HepG2 (cell line): ENCODE data around the gene TRIAP1. TPM values are rescaled to one million over a fixed set of nuclear protein-coding genes. Genes with fewer than 3 reads are reported as not detected.

Experiments
- ATF6 ChIP-seq: sonication (generic); formaldehyde crosslinking; conservative IDR thresholded peaks from 2 replicates; pipeline ENCODE4 v1.4.0; 2020; ENCODE audit warnings: missing genetic modification reagents
- BCL3 ChIP-seq: sonication (generic); formaldehyde crosslinking; IDR thresholded peaks from 2 replicates; pipeline ENCODE4 v1.5.1; 2020; ENCODE audit warnings: mild to moderate bottlenecking, missing genetic modification reagents, moderate library complexity
- HNRNPLL ChIP-seq: fragments of 200-400 bp; formaldehyde crosslinking; IDR thresholded peaks from 2 replicates; pipeline ENCODE4 v1.6.1; 2017; ENCODE audit warnings: mild to moderate bottlenecking, low read depth, low read length; ENCODE audit not compliant: poor library complexity, severe bottlenecking
- ISX ChIP-seq: sonication (generic); formaldehyde crosslinking; conservative IDR thresholded peaks from 2 replicates; pipeline ENCODE4 v1.5.0; 2020; ENCODE audit warnings: missing genetic modification reagents
- MED8 ChIP-seq: sonication (generic); formaldehyde crosslinking; IDR thresholded peaks from 2 replicates; pipeline ENCODE4 v1.8.1; 2023; ENCODE audit warnings: mild to moderate bottlenecking, missing genetic modification reagents; ENCODE audit not compliant: insufficient replicate concordance
- NR2F1 ChIP-seq, 2 experiments: fragments of 450-650 bp in 1 of 2; formaldehyde crosslinking in 1 of 2; IDR thresholded peaks; 2 replicates each; pipeline versions ENCODE4 v1.5.0 to v1.6.1; 2016 to 2020; ENCODE audit warnings: mild to moderate bottlenecking in 1 of 2, missing compliant biosample characterization in 1 of 2, missing genetic modification reagents in 1 of 2, moderate library complexity in 1 of 2
- NRL ChIP-seq: sonication (generic); formaldehyde crosslinking; IDR thresholded peaks from 2 replicates; pipeline ENCODE4 v1.5.0; 2020; ENCODE audit warnings: missing genetic modification reagents, mild to moderate bottlenecking, moderate library complexity, borderline replicate concordance
- RCOR2 ChIP-seq: IDR thresholded peaks from 2 replicates; pipeline ENCODE4 v1.6.1; 2016; ENCODE audit warnings: missing biosample characterization, missing genetic modification reagents
- REL ChIP-seq: sonication (generic); formaldehyde crosslinking; conservative IDR thresholded peaks from 2 replicates; pipeline ENCODE4 v1.8.0; 2022; ENCODE audit warnings: mild to moderate bottlenecking, missing genetic modification reagents, moderate library complexity
- ZBTB21 ChIP-seq: sonication (generic); formaldehyde crosslinking; IDR thresholded peaks from 2 replicates; pipeline ENCODE4 v1.4.0; 2020; ENCODE audit warnings: missing genetic modification reagents
- ZBTB34 ChIP-seq: sonication (generic); formaldehyde crosslinking; IDR thresholded peaks from 2 replicates; pipeline ENCODE4 v1.8.0; 2022; ENCODE audit warnings: mild to moderate bottlenecking, missing genetic modification reagents
- ZNF407 ChIP-seq: sonication (generic); formaldehyde crosslinking; IDR thresholded peaks from one replicate; pipeline ENCODE4 v1.5.1; 2020; ENCODE audit warnings: mild to moderate bottlenecking, missing genetic modification reagents; ENCODE audit errors: not compliant biosample characterization
- ZNF446 ChIP-seq: sonication (generic); formaldehyde crosslinking; IDR thresholded peaks from 2 replicates; pipeline ENCODE4 v1.5.0; 2020; ENCODE audit warnings: mild to moderate bottlenecking, missing genetic modification reagents
- ZNF567 ChIP-seq: sonication (generic); formaldehyde crosslinking; IDR thresholded peaks from 2 replicates; pipeline ENCODE4 v1.8.1; 2023; ENCODE audit warnings: mild to moderate bottlenecking, missing genetic modification reagents, borderline replicate concordance
- polyA plus RNA-seq, 8 experiments: library from polyadenylated mRNA; depleted of rRNA in 3 of 8; stranded (reverse) in 7 of 8; unstranded in 1 of 8; fragments of >200 nt; fragmentation: Illumina TruSeq in 4 of 8; extraction: Trizol in 4 of 8; gene quantifications; 2 replicates each; pipeline versions ENCODE4 v1.2.1 to v1.2.3, GENCODE V29; 2011 to 2016; ENCODE audit warnings: low read depth in 4 of 8, missing spikeins in 1 of 8, mixed read lengths in 1 of 8; ENCODE audit not compliant: insufficient read depth in 1 of 8
- total RNA-seq, 5 experiments: library from RNA; depleted of rRNA; stranded (reverse); fragments of >200 nt; fragmentation: Illumina TruSeq; extraction: Trizol; gene quantifications; 2 replicates each; pipeline ENCODE4 v1.2.3, GENCODE V29; 2016; ENCODE audit warnings: low read depth in 1 of 5

Gene TRIAP1
- total and polyA plus RNA-seq, 2 of the 13 experiments (the other 11 are each of a cell fraction or from before 2014, with no cell fraction given) = 55.0 to 117 TPM

- TF ChIP-seq BCL3 (peak; percentile 68; the same call in 1 of the 2 replicates), ATF6 (CRISPR knock-in tag) (peak; percentile 76; the same call in 1 of the 2 replicates), HNRNPLL (peak; percentile 77), NR2F1 (CRISPR knock-in tag; IDR thresholded peaks at IDR 0.05) (no peak; a peak in 1 of 4 replicates), ZNF567 (CRISPR knock-in tag) (peak; percentile 89; the same call in 1 of the 2 replicates), ZBTB21 (CRISPR knock-in tag) (peak; percentile 79), REL (CRISPR knock-in tag) (0 out of 2 replicates have a peak, but pooled peaks have one; percentile 64), ZNF446 (CRISPR knock-in tag) (no peak), RCOR2 (CRISPR knock-in tag) (no peak), NRL (CRISPR knock-in tag) (peak; percentile 95; the same call in 1 of the 2 replicates), ZNF407 (CRISPR knock-in tag) (no peak), MED8 (CRISPR knock-in tag) (peak; percentile 68), ZBTB34 (CRISPR knock-in tag) (peak; percentile 68), ISX (CRISPR knock-in tag) (no peak)
Observed at GRCh38 chr12:120445911-120446843, at the start of gene TRIAP1, which contains the start of gene GATC (continued).
